ENCODE data around the gene HDLBP. TPM values are rescaled to one million over a fixed set of nuclear protein-coding genes. Genes with fewer than 3 reads are reported as not detected.
"Not testable (repeated sequence)": the region's sequence is repeated elsewhere in the genome, so short reads cannot be mapped to it uniquely, and the experiment has no call there.

The HDLBP gene
- total RNA-seq, 1 donor from 2014 or later, result 226 TPM

DNA sequence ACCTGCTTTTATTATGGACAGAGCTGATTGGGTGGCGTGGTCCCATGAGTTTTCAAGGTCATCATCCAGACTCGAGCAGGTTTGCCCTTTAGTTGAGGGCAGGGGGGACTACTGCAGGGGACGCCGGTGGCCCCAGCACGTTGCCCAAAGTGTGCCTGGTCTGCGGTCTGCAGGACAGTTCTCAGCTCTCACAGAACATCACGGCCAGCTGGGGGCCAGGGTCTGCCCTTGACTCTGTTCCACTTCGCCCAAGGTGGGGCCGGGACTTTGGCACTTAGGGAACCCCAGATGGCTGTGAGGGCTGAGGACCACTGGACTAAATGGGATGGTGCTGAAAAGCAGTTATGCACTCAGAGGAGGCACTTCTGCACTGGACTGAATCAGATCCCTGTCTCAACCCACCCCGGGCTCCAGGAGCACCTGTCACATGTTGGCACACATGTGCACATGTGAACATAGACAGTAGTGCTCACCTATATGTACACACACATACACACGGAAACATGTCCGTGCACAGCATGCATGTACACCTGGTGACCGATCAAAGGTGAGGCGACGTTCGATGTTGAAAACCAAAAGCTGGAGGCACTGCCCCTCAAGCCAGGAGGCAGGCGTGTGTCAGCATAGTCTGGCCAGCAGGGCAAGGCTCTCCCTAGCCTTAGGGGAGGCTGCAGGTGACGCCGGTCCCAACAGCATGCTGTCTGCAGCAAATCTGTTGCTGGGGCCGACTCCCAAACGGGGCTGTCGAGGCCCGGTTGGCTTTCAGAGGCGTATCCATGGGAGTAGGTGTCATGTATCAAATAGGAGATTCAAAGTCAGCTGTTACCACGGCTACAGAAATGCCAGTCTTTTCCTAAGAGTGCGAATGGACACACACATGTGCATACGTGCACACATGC is 116.8 kb downstream of the HDLBP start:
- intact Hi-C loops (cut with micrococcal nuclease), result no loop called here

DNA sequence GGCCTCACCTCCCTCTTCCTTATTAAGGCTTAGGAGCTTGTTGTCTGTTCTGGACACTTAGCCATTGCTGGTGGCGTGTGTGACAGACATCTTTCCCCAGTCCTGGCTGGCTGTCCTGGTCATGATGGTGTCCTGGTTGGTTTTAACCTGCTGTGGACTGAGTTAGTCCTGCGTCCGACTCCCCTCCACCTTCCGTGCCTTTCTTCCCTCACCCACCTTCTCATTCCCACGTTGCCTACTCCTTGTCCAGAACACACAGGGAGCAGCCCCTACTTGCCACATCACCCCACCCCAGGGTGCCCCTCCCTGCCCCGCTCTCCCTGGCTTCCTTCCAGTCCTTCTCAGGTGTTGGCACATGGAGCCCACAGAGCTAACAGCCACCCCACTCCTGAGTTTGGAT is 117.5 kb downstream of the HDLBP start:
- intact Hi-C loops (cut with micrococcal nuclease), result no loop called here

- intact Hi-C loops (cut with micrococcal nuclease), result not testable (repeated sequence)
Observed at GRCh38 chr2:241197246-241197645, 118.2 kb downstream of the HDLBP start.

GRCh38 chr2:241195506-241196130 is 119.9 kb downstream of the HDLBP start:
- intact Hi-C loops (cut with micrococcal nuclease), result no loop called here

DNA sequence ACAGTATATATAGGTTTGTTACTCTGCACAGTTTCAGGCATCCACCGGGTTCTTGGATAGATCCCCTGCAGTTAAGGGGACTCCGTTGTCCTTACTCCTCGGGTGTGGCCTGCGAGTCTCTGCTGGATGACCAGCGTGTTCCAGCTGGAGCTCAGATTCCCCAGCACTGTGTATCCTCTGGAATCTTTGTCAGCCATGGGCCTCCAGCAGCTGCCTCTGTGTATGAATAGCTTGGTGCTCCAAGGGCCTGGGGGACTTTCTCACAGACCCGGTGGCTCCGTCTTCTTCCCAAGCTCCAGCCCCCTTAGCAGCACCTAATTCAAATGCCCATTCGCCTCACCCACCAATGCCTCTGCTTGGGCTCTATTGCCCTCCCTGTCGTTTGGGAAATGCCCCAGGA is 120.7 kb downstream of the HDLBP start:
- intact Hi-C loops (cut with micrococcal nuclease), result no loop called here

DNA sequence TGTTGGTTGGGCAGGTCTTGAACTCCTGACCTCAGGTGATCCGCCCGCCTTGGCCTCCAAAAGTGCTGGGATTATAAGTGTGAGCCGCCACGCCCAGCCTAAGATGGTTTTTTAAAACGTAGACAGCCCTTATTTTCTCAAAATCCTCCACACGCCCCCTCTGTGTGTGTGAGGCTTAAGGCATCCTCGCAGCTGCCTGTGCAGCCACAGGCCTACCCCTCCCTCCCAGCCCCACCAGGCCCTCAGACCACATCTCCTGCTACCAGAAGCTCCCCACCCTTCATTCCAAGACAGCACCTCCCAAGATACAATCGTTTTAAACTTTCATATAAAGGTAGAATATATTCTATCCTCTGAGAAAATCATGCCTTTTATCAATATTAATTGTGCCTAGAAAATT is 122.2 kb downstream of the HDLBP start:
- intact Hi-C loops (cut with micrococcal nuclease), result no loop called here

- intact Hi-C loops (cut with micrococcal nuclease), result no loop called here
Observed at GRCh38 chr2:241191081-241191480, 124.4 kb downstream of the HDLBP start.

DNA sequence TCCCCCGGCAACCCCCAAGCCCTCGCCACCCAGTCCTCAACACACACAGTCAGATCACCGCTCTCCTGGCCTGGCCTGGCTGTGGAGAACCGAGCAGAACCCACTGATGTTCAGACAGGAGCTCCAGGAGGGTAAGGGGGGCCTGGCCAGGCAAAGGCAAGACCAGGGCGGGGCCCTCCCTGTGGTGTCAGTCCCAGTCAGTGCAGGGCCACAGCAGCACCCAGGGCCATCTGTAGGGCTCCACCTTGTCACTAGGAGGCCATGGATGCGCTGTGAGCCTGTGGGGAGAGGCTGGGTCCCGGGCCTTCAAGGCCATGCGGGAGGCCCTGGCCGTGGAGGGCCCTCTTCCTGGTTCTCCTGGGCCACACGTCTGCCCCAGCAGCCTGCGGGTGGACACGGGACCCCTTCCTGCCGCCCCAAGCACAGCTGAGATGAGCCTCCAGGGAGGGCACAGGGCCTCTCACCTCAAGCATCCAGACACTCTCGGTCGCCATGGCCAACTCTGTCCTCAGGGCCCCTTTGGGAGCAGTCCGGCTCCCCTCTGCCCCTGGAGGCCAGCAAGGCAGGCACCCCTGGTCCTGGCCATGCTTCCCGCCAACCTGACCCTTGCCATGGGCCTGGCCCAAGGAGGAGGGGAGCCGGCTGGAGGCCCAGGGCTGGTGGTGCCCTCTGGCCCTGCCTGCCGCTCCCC is 125.0 kb downstream of the HDLBP start:
- intact Hi-C loops (cut with micrococcal nuclease), result no loop called here

DNA sequence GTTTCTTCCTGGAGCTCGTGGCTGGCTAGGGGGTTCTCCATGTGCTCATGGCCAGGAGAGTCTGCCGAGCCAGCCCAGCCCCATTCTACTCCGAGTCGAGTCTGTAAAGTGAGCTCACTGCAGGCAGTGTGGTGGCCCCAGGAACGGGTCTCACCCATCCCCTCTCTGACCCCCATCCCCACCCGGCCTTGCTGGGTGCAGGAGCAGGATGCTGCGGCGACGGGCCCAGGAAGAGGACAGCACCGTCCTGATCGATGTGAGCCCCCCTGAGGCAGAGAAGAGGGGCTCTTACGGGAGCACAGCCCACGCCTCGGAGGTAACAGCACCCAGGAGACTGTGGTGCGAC is 125.6 kb downstream of the HDLBP start:
- intact Hi-C loops (cut with micrococcal nuclease), result no loop called here

DNA sequence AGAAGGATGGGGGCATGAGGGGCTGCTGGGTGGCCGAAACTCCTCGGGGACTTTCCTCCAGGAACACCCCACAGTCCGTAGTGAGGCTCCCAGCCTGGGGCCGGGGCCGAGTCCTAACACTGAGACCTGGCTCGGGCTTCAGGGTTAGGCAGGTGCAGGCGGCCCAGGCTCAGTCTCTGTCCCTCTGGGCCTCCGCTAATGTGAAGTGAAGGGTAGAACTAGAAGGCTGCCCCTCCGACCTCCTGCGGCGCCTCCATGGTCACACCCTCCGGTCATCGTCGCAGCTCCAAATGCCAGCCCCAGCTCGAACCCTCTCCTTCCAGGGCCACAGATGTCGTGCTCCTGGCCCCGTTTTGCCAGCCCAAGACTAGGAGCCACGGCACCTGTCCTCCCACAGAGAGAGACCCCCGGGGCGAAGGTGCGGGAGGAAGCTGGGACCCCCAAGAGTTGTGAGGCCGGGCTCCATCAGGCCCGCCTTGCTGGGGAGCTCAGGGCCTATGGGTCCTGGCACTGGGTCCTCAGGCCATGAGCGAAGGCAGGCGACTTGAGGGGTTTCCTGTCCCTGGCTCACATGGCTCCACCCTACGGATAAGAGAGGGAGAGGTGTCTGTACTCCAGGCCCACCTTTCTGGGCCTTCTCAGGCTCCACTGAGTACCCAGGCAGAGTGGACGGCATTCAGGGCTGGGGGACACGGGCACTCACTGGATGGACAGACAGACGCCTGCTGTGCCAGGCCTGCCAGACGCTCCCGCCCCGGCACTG is 126.2 kb downstream of the HDLBP start:
- intact Hi-C loops (cut with micrococcal nuclease), result no loop called here

GRCh38 chr2:241188361-241189092 is 126.9 kb downstream of the HDLBP start, which contains the start of gene ANO7:
Gene ANO7 (plus strand): TSS chr2:241188677. CDS start chr2:241190064, 1,387 bp downstream.
- intact Hi-C loops (cut with micrococcal nuclease), result no loop called here

- intact Hi-C loops (cut with micrococcal nuclease), result no loop called here
Observed at GRCh38 chr2:241187918-241188234, 127.6 kb downstream of the HDLBP start.

DNA sequence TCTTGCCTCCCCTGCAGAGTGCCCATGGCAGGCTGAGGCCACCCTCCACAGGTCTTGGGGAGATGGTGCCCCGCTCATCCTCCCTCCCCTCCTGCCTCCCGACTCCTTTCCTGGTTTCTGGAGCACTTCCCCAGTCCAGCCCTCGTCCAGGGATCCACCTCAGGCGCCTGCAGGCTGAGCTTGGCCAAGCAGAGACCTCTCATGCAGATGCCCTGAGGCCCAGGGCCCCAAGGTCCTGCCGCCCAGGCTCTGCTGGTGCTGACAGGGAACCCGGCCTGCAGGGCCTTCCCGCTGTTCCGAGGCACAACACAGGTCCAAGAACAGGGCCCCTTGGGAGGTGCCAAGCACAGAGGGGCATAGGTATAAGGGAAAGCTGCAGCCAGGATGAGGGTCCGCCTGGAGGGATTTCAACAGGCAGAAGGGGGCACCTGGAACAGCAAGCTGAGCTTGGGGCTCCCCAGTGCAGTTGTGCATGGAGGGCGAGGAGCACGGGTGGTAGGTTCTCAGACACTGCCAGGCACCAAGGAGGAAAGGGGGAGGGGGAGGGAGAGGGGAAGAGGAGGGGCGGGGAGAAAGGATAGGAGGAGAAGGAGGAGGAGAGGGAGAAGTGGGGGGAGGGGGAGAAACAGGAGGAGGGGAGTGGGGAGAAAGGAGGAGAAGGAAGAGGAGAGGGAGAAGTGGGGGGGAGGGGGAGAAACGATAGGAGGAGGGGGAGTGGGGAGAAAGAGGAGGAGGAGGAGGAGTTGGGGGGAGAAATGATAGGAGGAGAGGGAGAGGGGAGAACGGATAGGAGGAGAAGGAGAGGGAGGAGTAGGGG is 128.2 kb downstream of the HDLBP start:
- intact Hi-C loops (cut with micrococcal nuclease), result no loop called here

DNA sequence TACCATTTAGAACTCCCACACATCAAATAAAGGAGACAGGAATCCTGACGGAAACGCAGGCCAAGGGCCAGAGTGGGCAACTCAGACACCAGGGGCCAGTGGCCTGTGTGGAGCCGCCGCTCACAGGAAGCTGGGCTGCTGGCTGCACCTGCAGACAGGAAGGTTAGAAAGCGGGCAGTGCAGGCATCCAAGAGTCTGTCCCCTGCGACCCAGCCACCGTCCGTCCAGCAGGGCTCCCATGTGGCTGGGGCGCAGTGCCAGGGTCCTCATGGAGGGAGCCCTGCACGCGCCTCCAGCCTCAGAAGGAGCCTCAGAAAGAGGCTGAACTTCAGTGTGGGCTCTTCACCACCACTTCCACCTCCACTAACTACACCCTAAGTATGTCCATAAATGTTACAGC is 129.5 kb downstream of the HDLBP start:
- intact Hi-C loops (cut with micrococcal nuclease), result no loop called here

DNA sequence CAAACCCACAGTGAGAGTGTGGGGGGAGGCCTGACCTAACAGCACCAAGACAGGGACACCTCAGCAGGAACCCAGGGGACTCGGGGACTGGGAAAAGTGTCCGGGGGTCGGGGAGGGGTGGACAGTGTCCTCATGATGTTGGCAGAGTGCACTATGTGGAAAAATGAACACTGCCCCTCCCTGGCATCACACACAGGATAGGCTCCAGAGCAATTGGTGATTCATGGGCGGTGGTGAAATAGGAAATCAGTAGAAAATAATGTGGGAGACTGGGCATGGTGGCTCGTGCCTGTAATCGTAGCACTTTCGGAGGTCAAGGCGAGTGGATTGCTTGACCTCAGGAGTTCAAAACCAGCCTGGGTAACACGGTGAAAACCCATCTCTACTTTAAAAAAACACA is 130.6 kb downstream of the HDLBP start:
- intact Hi-C loops (cut with micrococcal nuclease), result no loop called here

DNA sequence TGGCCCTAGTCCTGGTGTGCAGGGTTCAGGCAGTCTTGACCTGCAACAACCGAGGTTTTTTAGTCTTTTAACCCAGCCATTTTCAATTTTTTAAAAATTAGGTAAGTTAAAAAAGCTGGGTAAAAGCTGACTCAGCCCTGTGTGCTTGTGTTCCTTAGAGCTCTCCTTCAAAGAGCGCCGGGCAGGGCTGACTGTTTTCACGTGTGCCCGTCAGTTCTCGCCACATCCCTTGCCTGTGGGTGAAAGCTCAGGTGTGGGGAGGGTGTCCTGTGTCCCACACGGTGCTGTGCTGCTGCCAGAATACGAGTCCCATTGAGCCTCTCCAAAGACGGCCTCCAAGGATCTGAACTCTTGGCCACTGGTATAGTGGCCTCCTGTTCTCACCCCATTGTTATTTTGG is 132.3 kb downstream of the HDLBP start:
- intact Hi-C loops (cut with micrococcal nuclease), result no loop called here

- intact Hi-C loops (cut with micrococcal nuclease), result no loop called here
Observed at GRCh38 chr2:241182531-241183133, 132.8 kb downstream of the HDLBP start.

DNA sequence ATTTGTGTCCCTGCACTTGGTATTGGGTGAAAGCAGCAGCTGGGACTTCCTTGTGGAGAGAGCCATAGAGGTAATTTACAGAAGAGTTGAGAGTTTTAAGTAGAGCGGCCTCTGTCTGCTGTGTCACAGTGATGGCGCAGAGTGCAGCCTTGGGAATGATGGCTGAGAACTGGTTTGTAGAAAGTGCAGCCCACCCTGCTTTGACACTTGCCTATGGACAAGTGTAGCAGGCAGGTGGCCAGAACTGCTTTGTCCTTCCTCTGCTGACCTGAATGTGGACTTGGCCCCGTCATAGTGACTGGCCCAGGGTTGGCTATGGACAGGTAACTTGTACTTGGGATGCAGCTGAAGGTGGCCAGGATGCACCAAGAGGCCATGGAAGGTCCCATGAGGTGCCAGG is 133.3 kb downstream of the HDLBP start:
- intact Hi-C loops (cut with micrococcal nuclease), result no loop called here

DNA sequence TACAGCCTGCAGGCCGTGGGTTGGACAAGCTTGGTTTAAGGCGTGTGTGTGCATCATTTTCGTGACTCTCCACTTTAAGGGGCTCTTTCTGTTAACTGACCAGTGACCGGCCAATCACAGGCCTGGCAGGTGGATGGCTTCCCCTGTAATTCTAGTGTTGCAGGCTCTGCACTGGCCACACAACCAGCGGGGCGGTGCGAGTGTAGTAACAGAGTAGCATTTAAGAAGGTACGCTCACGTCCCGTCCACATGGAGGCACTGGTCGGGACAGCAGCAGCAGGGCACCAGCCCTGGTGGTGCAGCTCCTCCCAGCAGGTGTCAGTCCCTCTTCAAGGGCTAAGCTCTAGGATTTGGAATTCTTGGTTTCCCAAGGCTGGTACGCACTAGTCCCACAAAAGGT is 135.0 kb downstream of the HDLBP start:
- intact Hi-C loops (cut with micrococcal nuclease), result no loop called here

- intact Hi-C loops (cut with micrococcal nuclease), result no loop called here
Observed at GRCh38 chr2:241179899-241180298, 135.6 kb downstream of the HDLBP start.
